GM12891 (cell line): ENCODE results near the gene BPIFB6.

Experiments used
- PAX5 ChIP-seq: IDR thresholded peaks from 2 replicates; pipeline ENCODE4 v1.6.1; 2011; ENCODE audit warnings: low read length, moderate library complexity, mild to moderate bottlenecking; ENCODE audit not compliant: insufficient read depth, severe bottlenecking
- POLR2A ChIP-seq: IDR thresholded peaks from 2 replicates; pipeline ENCODE4 v1.6.1; 2011; ENCODE audit warnings: low read depth, low read length, control low read depth
- POLR2AphosphoS5 ChIP-seq: IDR thresholded peaks from 2 replicates; pipeline ENCODE4 v1.6.1; 2011; ENCODE audit warnings: low read depth, low read length, control low read depth
- TAF1 ChIP-seq: IDR thresholded peaks from 2 replicates; pipeline ENCODE4 v1.6.1; 2011; ENCODE audit warnings: low read depth, low read length, control low read depth

DNA sequence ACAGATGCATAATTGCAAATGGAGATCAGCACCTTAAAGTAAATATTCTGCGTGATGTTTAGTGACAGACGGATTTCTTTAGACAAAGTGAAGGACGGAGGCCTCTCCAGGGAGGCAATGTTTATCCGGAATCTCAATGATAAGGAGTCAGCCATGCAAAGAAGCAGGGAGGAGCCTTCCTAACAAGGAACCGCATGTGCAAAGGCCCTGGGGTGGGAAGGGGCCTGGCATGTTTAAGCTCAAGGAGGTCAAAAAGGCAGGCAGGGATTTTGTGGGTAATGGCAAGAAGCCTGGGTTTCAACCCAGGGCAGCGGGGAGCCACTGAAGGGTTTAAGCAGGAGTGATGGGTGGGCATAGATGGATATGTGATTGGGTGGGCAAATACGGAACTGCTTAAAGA lies 22.9 kb downstream of the BPIFB6 start:
- TF ChIP-seq POLR2A, result no peak
- no peak for TF ChIP-seq POLR2AphosphoS5
- TF ChIP-seq TAF1, result no peak
- TF ChIP-seq PAX5, result no peak
